Calu3 (cell line): ENCODE results near the gene ATXN7L1. TPM values are rescaled to one million over a fixed set of nuclear protein-coding genes. Genes with fewer than 3 reads are reported as not detected.

Experiments used
- BruUV-seq: library from RNA; stranded (reverse); fragments of 400-500 nt; replicated peaks from 2 replicates; lab custom pipeline; 2021; lab: Mats Ljungman, UMichigan
- CTCF ChIA-PET: fragments of 300-600 bp; sonication (Branson Sonifier 250); formaldehyde crosslinking; loops from one replicate; lab custom pipeline; 2022; ENCODE audit warnings: antibody characterized with exemption; lab: Charles Lee
- DNase-seq: peaks from one replicate; pipeline ENCODE4 v3.0.0; 2022
- H3K27ac Mint-ChIP-seq: one replicate; pipeline ENCODE4 v1.8.0; 2022; ENCODE audit warnings: mixed read lengths; ENCODE audit not compliant: unreplicated experiment
- H3K27me3 Mint-ChIP-seq: one replicate; pipeline ENCODE4 v1.8.0; 2022; ENCODE audit warnings: mixed read lengths; ENCODE audit not compliant: unreplicated experiment
- H3K36me3 Mint-ChIP-seq: one replicate; pipeline ENCODE4 v1.8.0; 2022; ENCODE audit warnings: mild to moderate bottlenecking, moderate library complexity, mixed read lengths; ENCODE audit not compliant: insufficient read depth, unreplicated experiment
- H3K4me1 Mint-ChIP-seq: one replicate; pipeline ENCODE4 v1.8.0; 2022; ENCODE audit warnings: mild to moderate bottlenecking, low read depth, mixed read lengths; ENCODE audit not compliant: unreplicated experiment
- H3K4me3 Mint-ChIP-seq: one replicate; pipeline ENCODE4 v1.8.0; 2022; ENCODE audit warnings: mild to moderate bottlenecking, low read depth, moderate library complexity, mixed read lengths; ENCODE audit not compliant: unreplicated experiment
- H3K9me3 Mint-ChIP-seq: one replicate; pipeline ENCODE4 v1.8.0; 2022; ENCODE audit warnings: low read depth, mixed read lengths; ENCODE audit not compliant: unreplicated experiment
- intact Hi-C: fragments of 100-400 bp; cut with micrococcal nuclease; formaldehyde crosslinking; loops from one replicate; pipeline ENCODE4 v1.10.0; 2022; ENCODE audit not compliant: unreplicated experiment
- total RNA-seq: library from RNA; stranded (reverse); gene quantifications from 2 replicates; pipeline ENCODE4 v1.2.3, GENCODE V29; 2022
- TF ChIP-seq, protein P1 (sequence below): fragments of 200-600 bp; IDR thresholded peaks from one replicate; pipeline ENCODE4 v1.8.0; 2022; ENCODE audit warnings: antibody characterized with exemption; ENCODE audit not compliant: unreplicated experiment

ATXN7L1 gene
- total RNA-seq, 1 experiment from 2014 or later: 12.0 TPM

DNA sequence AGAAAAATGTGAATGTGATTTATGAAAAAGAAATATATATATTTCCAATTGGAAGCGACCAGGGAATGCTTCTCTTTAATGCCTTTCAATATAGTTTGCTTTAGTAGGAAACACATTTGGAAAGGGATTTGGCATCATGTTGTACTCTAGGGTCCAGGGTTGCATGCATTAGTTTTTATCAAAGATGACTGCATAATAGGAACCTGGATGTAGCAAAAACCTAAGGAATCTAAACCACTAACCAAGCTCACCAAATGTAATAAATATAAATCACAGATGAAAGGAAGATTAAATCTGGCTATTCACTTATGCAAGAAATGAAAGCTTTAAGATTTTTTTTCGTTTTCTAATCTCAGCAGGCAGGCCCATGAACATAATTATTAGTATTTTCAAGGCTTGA is 120.0 kb downstream of the ATXN7L1 start:
- no peak overlapping the region for H3K4me3 Mint-ChIP-seq
- no peaks in the 10 kb centered on the region for H3K27me3 Mint-ChIP-seq
- no peaks in the 10 kb centered on the region for H3K36me3 Mint-ChIP-seq
- TF ChIP-seq, protein P1, sequence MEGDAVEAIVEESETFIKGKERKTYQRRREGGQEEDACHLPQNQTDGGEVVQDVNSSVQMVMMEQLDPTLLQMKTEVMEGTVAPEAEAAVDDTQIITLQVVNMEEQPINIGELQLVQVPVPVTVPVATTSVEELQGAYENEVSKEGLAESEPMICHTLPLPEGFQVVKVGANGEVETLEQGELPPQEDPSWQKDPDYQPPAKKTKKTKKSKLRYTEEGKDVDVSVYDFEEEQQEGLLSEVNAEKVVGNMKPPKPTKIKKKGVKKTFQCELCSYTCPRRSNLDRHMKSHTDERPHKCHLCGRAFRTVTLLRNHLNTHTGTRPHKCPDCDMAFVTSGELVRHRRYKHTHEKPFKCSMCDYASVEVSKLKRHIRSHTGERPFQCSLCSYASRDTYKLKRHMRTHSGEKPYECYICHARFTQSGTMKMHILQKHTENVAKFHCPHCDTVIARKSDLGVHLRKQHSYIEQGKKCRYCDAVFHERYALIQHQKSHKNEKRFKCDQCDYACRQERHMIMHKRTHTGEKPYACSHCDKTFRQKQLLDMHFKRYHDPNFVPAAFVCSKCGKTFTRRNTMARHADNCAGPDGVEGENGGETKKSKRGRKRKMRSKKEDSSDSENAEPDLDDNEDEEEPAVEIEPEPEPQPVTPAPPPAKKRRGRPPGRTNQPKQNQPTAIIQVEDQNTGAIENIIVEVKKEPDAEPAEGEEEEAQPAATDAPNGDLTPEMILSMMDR: no peak
- no peak overlapping the region for H3K27ac Mint-ChIP-seq
- DNase-seq: no peak
- BruUV-seq: no TSS peak
- H3K4me1 Mint-ChIP-seq: no peaks in the 10 kb centered on the region
- intact Hi-C loops: loop anchor here (5.0 kb wide), 1 partner anchor 104 kb away; no protein-coding TSS in a partner anchor
- H3K9me3 Mint-ChIP-seq: no peaks in the 10 kb centered on the region
- CTCF ChIA-PET: no interaction called here

DNA sequence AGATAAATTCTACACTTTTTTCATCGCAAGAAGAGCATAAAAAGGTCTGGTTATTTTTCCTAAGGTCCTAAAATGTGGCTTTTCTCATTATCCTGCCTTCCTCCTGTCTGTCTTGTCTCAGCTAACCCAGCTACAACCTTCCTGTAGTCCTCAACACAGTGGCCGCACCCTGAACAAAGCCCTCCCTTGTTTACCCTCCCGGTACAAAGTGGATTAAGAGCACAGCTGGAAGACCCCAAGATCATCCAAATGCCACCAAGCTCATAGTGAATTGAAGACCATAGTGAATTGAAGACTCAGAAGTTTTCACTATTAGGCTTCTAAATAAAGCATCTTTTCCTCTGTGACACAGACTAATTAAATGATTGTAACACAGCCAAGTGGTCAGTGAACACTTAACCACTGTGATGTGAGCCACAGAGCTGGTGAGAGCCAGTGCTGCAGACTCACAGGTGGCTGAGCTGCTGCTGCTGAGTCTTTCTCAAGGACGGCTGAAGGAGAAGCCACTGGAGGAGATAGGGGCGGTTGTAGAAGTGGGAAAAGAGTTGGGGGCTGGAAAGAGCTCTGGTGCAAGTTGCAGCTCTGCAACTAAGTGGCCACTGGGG is 123.6 kb downstream of the ATXN7L1 start:
- no TSS peak for BruUV-seq
- CTCF ChIA-PET: interaction anchor here (0.6 kb wide), 2 partner anchors 96 to 630 kb away, joined by 3 read pairs; no protein-coding TSS in a partner anchor
- H3K27ac Mint-ChIP-seq: no peak overlapping the region
- H3K4me3 Mint-ChIP-seq: no peak overlapping the region
- H3K36me3 Mint-ChIP-seq: no peaks in the 10 kb centered on the region
- H3K27me3 Mint-ChIP-seq: no peaks in the 10 kb centered on the region
- TF ChIP-seq, protein P1: no peak
- no peaks in the 10 kb centered on the region for H3K9me3 Mint-ChIP-seq
- intact Hi-C loops: no loop called here
- no peaks in the 10 kb centered on the region for H3K4me1 Mint-ChIP-seq
- no peak for DNase-seq

DNA sequence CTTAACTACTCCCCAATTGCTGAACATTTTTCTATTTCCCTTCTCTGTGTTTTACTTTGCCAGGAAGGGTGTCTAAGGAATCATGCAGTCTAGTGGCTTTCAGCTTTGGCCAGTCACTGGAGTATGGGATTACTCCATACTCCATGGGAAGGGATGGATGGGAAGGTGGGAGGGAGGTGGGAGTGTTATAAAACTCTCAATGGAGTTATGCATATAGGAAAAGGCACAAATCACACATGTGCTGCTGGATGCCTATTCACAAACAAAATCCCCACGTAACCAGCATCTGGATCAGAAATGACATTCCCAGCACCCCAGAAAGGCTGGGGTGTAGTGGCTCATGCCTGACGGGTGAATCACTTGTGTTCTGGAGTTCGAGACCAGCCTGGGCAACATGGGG is 125.3 kb downstream of the ATXN7L1 start:
- intact Hi-C loops: no loop called here
- TF ChIP-seq, protein P1: no peak
- no peaks in the 10 kb centered on the region for H3K9me3 Mint-ChIP-seq
- CTCF ChIA-PET: no interaction called here
- H3K4me3 Mint-ChIP-seq: no peak overlapping the region
- no peaks in the 10 kb centered on the region for H3K36me3 Mint-ChIP-seq
- H3K4me1 Mint-ChIP-seq: no peaks in the 10 kb centered on the region
- no TSS peak for BruUV-seq
- no peaks in the 10 kb centered on the region for H3K27me3 Mint-ChIP-seq
- no peak for DNase-seq
- no peak overlapping the region for H3K27ac Mint-ChIP-seq

DNA sequence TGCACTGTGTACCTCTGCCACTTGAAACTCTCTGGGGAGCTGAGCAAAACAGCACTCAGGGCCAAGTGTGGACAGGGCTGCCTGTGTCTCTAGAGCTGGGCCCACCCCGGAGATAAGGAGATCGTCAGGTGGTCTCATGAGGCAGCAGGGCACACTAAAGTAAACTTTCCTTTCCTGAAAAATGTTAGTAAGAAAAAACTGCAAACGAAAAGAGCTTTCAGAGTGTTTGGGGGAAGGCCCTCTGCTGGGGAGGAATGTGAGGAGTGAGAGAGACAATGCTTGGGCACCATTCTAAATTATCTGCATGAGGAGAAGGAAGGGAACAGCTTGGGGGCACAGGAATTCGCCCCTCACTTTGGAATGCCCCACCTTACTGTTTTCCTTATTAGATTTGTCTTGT is 127.7 kb downstream of the ATXN7L1 start:
- intact Hi-C loops: no loop called here
- Mint-ChIP-seq H3K27ac (no peak overlapping the region), H3K4me3 (no peak overlapping the region), H3K27me3 (no peaks in the 10 kb centered on the region), H3K36me3 (no peaks in the 10 kb centered on the region), H3K9me3 (no peaks in the 10 kb centered on the region), H3K4me1 (no peaks in the 10 kb centered on the region)
- CTCF ChIA-PET: no interaction called here
- TF ChIP-seq, protein P1: no peak
- no peak for DNase-seq
- no TSS peak for BruUV-seq
